Activated effector memory CD4-positive, alpha-beta T cell treated with Interleukin-2 at 50 U/mL for 16 hours (primary cell): ENCODE results near the gene SSX2IP.
"Not testable (repeated sequence)": the region's sequence is repeated elsewhere in the genome, so short reads cannot be mapped to it uniquely, and the experiment has no call there.

Source experiments
- DNase-seq: peaks from one replicate; pipeline ENCODE4 v3.0.0-alpha.2; 2020

The SSX2IP gene

GRCh38 chr1:84675106-84675505 lies 15.2 kb downstream of the SSX2IP start:
- DNase-seq, result no peak

GRCh38 chr1:84674705-84675104 lies 15.6 kb downstream of the SSX2IP start:
- no peak for DNase-seq

GRCh38 chr1:84674021-84674420 lies 16.2 kb downstream of the SSX2IP start:
- DNase-seq, result no peak

DNA sequence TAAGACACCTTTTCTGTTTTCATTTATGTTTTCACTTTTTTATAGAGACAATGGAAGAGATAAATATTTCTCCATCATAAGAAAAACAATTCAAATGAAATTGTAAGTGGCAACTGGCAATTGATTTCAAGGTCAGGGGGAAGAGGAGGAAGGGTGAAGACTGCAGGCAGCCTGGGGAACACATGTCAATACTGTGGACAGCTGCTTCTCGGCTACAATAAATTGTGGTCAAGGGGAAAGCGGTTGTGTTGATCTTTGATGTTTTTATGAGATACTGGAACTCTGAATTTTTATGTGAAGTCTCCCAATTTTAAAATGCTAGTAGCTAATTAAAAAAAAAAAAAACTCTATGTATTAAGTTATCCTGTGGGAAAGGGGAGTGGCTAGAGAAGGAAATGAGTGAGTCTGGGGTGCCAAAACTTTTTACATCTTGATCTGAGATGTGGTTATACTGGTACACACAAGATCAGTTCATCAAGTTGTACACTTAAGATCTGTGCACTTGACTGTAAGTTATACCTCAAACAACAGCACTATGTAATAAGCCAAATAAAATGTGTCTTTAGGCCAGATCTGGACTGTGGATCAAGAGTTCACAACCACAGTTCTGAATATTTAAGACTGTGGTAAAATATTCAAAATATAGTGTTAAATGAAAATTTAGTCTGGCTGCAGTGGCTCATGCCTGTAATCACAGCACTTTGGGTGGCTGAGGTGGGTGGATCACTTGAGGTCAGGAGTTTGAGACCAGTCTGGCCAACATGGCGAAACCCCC lies 18.0 kb downstream of the SSX2IP start:
- no peak for DNase-seq

DNA sequence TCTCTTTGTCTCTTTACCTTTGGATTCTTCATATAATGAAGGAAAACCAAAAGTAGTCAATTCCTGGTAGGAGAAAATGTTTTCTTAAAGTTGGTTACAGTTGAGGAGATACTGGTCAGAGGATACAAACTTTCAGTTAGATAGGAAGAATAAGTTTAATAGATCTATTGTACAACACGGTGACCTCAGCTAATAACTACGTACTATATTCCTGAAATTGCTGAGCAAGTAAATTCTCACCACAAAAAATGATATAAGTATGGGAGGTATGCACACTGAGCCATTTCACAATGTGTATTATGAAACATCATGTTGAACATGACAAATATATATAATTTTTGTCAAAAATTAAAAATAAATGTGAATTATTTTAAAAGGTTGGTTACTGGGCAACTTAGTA lies 20.4 kb downstream of the SSX2IP start:
- DNase-seq, result no peak

GRCh38 chr1:84668185-84668584 lies 22.1 kb downstream of the SSX2IP start:
- no peak for DNase-seq

DNA sequence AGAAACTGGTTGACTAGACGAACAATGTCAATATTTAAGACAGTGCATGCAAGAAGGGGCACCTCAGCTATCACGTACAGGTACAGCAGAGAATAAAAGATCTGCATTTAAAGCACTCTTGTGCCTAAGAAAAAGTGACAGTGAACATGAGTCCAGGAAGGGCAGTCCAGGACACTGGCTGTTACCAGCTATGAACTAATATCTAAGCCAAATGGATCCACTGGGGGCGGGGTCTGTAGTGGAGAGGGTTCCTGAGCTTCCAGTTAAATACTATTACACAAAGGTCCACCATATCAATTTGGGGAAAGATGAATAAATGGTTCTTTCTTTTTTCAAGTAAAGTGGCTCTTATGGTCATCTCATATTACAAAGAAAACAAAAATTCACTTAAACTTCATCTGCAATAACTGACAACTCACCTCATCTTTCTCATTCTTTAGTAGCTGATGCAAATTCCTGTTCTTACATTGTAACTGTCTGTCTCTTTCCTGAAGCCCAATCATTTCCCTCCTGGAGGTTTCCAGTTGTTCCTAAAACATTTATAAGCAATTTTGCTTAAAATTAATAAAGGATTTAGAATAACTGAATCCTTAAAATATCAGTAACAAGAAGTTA lies 24.5 kb downstream of the SSX2IP start:
- DNase-seq, result no peak

DNA sequence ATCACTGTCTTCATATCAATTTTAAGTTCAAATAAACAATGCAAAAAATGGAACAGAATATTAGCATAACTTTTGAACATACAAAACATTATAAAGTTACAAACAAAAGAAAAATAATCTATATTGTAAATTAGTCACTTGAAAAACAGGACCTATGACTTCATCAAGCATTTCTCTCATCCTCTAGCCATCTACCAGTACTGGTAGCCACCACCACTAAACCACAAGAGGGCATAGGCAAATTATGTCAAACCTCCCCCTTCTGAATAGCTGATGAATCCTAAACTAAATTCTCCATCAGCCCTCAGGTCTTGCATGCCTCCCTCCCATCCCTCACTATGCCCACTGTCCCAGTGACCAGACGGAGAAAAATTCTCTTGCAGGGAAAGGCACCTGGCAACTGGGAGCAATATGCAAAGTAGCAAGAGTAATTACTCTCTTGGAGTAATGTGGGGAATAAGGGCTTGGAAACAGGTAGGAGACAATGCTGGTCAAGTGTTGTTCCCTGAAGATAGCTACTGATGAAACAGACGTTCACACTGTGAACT lies 37.1 kb downstream of the SSX2IP start:
- no peak for DNase-seq

DNA sequence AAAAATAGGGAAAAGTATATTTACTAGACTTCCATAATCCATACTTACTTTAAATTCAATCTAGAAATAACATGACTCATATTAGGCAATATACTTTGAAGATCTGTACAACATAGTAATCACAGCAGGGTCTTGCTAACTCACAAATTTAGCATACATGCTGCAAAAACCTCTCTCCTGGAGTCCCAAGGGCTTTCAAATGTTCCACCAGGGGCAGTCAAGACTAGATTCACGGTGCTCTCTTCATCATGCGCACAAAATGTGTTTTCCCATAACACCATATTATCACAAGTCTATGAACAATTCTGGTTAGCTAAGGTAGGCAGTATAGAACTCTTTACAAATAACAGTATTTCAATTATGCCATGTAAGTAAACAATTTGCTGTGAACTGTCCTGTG lies 45.8 kb downstream of the SSX2IP start:
- no peak for DNase-seq

- no peak for DNase-seq
Observed at GRCh38 chr1:84643183-84643582, 47.1 kb downstream of the SSX2IP start.

GRCh38 chr1:84642774-84643173 lies 47.5 kb downstream of the SSX2IP start:
- DNase-seq, result no peak

DNA sequence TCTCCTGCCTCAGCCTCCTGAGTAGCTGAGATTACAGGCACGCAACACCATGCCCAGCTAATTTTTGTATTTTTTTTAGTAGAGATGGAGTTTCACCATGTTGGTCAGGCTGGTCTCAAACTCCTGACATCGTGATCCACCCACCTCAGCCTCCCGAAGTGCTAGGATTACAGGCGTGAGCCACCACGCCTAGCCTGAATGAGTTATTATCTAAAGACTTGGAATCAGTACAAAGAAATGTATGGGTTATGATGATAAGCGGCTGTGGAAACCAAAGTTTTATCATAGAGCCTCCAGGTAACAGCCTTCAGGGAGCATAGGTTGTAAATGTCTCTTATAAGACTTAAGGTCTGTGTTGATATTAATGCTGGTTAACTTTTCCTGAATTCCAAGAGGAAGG lies 50.5 kb downstream of the SSX2IP start:
- DNase-seq, result not testable (repeated sequence)

DNA sequence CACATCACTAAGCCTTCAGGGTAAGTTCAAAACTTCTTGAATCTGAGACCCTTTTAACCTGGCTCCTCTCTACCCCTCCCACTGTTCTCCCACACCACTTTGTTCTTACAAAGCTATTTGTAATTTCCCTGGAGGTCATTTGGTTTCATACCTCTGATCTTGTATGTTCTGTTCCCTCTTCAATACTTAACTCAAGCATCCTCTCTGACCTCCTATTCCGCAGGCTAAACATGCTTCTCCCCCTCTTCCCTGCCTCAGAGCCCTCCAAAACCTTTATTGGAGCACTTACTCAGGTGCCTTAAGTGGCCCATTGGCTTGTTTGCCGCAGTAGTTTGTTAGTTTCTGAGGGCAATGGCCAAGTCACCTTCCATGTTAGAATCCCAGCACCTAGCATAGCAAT lies 54.8 kb downstream of the SSX2IP start:
- DNase-seq, result no peak

GRCh38 chr1:84634536-84635205 lies 55.6 kb downstream of the SSX2IP start:
- no peak for DNase-seq

DNA sequence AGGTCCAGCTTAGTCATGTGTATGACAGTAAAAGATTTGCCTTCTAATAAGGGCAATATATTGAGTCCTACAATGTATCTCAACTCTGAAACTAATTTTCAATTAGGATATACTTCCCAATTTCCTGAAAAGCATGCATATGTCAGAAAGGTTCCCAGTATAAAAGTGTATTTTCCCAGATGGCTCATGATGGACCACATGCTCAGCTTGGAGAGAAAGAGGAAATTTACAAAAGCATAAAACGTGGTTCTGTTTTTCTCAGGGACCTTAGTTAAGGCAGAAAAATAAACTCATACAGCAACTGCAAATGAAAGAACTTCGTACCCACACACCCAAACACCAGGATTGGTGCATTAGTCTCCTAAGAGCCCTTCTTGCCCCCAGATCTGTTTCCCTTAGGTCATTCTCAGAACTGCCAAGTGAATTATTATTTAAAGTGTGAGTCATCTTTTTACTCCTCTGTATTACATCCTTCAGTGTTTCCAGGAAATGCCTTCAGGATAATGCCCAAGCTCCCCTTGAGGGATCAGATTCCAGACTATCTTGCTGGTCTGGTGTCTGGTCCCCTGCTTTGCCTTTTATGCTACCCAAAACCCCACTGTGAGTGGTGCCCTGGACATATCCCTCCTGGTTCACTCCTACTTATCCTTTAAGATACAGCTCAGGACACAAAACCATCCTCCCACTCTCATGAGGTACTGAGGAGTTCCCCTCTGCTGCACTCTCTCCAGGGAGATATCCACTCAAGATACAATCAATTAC lies 57.4 kb downstream of the SSX2IP start:
- no peak for DNase-seq

DNA sequence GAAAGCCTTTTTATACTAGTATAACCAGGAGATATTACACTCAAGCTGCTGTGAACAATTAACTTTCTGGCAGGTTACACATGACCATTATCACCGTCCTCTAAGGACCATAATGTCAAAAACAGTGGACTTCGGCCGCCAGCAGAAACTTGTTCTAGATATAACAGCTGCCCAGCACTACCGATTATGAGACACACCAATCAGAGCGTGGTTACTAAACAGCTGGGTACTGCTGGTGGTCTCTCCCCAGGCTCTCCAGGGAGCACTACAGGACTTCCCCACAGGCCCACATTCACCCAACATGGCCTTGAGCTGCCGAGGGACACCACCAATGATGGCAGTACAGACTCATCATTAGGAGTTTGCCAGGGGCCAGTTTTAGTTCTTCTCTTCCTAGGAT lies 58.1 kb downstream of the SSX2IP start:
- DNase-seq, result no peak

DNA sequence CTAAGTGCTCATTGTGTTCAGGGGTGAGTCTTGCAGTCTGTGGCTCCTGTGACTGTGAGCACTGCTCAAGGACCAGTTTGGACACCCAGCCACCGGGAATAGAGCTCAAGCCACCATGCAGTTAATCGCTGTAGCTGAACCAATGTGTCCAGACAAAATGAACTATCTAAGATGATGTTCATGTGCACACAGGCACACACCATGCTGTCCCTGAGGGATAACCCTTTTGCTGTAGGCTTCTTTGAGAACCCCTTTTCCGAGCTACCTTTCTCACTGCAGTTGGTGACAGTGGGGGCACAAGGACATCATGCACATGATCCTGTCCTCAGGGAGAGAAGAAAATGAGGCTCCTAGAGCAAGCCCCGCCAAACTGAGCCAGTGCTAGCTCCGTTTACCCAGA lies 65.4 kb downstream of the SSX2IP start:
- DNase-seq, result no peak

- DNase-seq, result no peak
Observed at GRCh38 chr1:84621553-84621952, 68.7 kb downstream of the SSX2IP start.

GRCh38 chr1:84620720-84621313 lies 69.4 kb downstream of the SSX2IP start:
- DNase-seq, result peak; percentile 74

GRCh38 chr1:84619383-84620102 lies 70.7 kb downstream of the SSX2IP start:
- no peak for DNase-seq

- no peak for DNase-seq
Observed at GRCh38 chr1:84617349-84617748, 72.9 kb downstream of the SSX2IP start.

- no peak for DNase-seq
Observed at GRCh38 chr1:84615790-84616189, 74.5 kb downstream of the SSX2IP start.
